Measurements from ENCODE around the gene EFCAB6. TPM values are rescaled to one million over a fixed set of nuclear protein-coding genes. Genes with fewer than 3 reads are reported as not detected.

The EFCAB6 gene
- polyA plus RNA-seq, 3 donors: not detected

DNA sequence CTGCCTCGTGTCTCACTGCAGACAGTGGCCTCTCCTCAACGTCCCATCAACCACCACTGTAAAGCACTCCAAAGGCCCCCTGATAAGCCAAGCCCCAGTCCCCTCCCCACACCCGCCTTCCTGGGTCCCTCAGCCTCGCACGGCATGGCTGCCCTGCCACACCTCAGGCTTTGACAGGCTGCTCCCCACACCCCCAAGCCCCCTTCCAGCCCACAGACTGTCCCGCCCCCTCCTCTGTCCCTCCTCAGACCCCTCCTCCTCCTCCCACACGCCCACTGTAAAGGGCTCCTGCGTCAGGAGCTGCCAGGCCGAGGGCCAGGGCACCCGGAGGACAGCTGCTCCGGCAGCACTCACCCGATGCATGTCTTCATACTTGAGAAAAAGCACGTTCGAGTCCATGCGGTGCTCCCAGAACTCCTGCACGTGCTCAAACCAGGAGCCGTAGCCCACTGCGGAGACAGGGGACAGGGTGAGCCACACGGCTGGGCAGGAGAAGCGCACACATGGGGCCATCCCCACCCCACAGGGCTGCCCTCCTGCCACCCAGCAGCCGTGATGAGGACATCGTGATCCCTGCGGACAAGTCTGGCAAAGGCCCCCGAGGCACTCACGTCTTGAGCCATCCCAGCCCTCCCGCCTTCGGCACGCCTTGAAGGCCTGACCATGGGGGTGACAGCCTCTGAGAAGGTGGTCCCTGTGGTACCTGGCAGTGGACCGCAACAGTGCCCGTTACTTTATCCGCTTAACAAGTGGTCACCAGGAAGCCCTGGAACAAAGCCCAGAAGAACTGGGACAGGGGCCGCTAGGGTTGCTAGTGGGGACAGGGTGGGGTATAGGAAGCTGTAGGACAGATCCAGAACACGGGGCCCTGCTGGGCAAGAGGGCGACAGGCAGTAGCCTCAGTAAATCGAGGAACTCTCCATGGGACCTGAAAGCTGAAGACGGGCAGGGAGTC, 21.5 kb upstream of the EFCAB6 start:
- H3K27ac Mint-ChIP-seq: no peak overlapping the region
- H3K4me1 Mint-ChIP-seq: no peaks in the 10 kb centered on the region
- H3K4me2 ChIP-seq (replicated peaks; ENCODE audit: extremely low read depth, low read length, poor library complexity, severe bottlenecking): no peak overlapping the region
- H3K36me3 Mint-ChIP-seq: no peaks in the 10 kb centered on the region
- no peak overlapping the region for H3K27ac ChIP-seq (ENCODE audit: low read depth in 1 of 2, low read length in 2 of 2)
- peaks cover 0 to 2% (median 0%) of the 10 kb centered on the region in 7 donors for H3K9me3 Mint-ChIP-seq
- no peaks in the 10 kb centered on the region for H3K4me1 ChIP-seq (ENCODE audit: control insufficient read depth in 1 of 2, insufficient read depth in 2 of 2, low read length in 2 of 2)
- H3K4me3 ChIP-seq (replicated peaks in 1 of 3; ENCODE audit: low read depth in 2 of 3, low read length in 3 of 3): no peak overlapping the region
- H3K27me3 Mint-ChIP-seq (ENCODE audit: low read depth in 3 of 3): peaks cover 4 to 21% (median 8%) of the 10 kb centered on the region in 3 donors
- intact Hi-C loops (cut with micrococcal nuclease): no loop called here
- TF ChIP-seq, protein P1, sequence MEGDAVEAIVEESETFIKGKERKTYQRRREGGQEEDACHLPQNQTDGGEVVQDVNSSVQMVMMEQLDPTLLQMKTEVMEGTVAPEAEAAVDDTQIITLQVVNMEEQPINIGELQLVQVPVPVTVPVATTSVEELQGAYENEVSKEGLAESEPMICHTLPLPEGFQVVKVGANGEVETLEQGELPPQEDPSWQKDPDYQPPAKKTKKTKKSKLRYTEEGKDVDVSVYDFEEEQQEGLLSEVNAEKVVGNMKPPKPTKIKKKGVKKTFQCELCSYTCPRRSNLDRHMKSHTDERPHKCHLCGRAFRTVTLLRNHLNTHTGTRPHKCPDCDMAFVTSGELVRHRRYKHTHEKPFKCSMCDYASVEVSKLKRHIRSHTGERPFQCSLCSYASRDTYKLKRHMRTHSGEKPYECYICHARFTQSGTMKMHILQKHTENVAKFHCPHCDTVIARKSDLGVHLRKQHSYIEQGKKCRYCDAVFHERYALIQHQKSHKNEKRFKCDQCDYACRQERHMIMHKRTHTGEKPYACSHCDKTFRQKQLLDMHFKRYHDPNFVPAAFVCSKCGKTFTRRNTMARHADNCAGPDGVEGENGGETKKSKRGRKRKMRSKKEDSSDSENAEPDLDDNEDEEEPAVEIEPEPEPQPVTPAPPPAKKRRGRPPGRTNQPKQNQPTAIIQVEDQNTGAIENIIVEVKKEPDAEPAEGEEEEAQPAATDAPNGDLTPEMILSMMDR (IDR thresholded peaks at IDR 0.05): no peak
- no peaks in the 10 kb centered on the region for H4K20me1 ChIP-seq (ENCODE audit: insufficient read depth, low read length)
- H3K4me3 Mint-ChIP-seq: no peak overlapping the region
- no peak overlapping the region for H3K9ac ChIP-seq (ENCODE audit: insufficient read depth, low read length, poor library complexity, severe bottlenecking)
- H3K79me2 ChIP-seq (ENCODE audit: insufficient read depth, low read length): no peaks in the 10 kb centered on the region
- no peak for DNase-seq
- WGBS (ENCODE audit: insufficient coverage): 93% methylated on average over 33 of the region's 36 CpGs
- H3K9me3 ChIP-seq (replicated peaks in 1 of 2; ENCODE audit: control insufficient read depth in 1 of 2, insufficient read depth in 1 of 2, low read length in 2 of 2): no peaks in the 10 kb centered on the region
- H3K36me3 ChIP-seq (replicated peaks in 1 of 2; ENCODE audit: control insufficient read depth in 1 of 2, insufficient read depth in 2 of 2, low read length in 2 of 2): no peaks in the 10 kb centered on the region
- no peak overlapping the region for H2AFZ ChIP-seq (ENCODE audit: insufficient read depth, low read depth, low read length, poor library complexity, severe bottlenecking)
- H3K27me3 ChIP-seq (ENCODE audit: control insufficient read depth in 2 of 2, insufficient read depth in 2 of 2, low read length in 2 of 2): no peaks in the 10 kb centered on the region

DNA sequence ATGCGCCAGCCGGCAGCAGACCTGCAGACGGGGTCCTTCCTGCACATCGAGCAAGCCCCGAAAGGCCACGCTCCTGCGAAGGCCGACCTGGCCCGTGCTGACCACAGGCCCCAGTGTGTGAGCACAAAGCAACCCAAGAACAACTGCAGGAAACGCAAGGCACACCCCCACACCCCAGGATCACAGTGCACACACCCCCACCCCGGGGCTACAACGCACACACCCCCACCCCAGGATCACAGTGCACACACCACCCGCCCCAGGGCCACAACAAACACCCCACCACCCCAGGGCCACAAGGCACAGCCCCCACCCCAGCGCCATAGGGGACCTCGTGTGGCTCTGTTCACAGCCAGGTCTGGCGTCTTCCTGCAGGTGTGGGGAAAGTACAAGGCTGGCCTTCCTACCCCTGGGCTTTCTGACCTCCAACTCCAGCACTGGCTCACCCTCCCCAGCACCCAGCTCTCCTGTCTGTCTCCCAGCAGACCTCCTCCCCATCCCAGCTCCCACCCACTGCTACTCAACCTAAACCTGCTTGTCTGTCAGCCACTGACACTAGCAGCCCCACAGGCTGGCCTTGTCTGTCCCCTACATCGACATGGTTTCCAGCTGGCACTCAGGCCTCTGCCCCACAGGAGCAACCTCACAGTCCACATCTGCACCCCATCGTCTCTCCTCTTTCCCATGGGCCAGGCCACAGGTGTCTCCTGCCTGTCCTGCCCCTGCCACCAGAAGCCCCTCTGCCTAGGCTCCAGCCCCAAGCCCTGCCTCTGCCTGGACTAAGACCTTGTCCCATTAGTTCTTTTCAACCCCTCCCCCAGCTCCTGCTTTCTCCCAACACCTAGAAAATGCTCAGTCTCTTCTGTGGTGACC, 20.5 kb upstream of the EFCAB6 start:
- TF ChIP-seq, protein P1 (IDR thresholded peaks at IDR 0.05): no peak
- 93% methylated on average over 11 of the region's 18 CpGs for WGBS (ENCODE audit: insufficient coverage)
- Histone ChIP-seq H3K4me2 (replicated peaks; ENCODE audit: extremely low read depth, low read length, poor library complexity, severe bottlenecking) (no peak overlapping the region), H3K27me3 (ENCODE audit: control insufficient read depth in 2 of 2, insufficient read depth in 2 of 2, low read length in 2 of 2) (no peaks in the 10 kb centered on the region), H2AFZ (ENCODE audit: insufficient read depth, low read depth, low read length, poor library complexity, severe bottlenecking) (no peak overlapping the region), H3K4me3 (replicated peaks in 1 of 3; ENCODE audit: low read depth in 2 of 3, low read length in 3 of 3) (no peak overlapping the region), H3K4me1 (ENCODE audit: control insufficient read depth in 1 of 2, insufficient read depth in 2 of 2, low read length in 2 of 2) (no peaks in the 10 kb centered on the region), H3K36me3 (replicated peaks in 1 of 2; ENCODE audit: control insufficient read depth in 1 of 2, insufficient read depth in 2 of 2, low read length in 2 of 2) (no peaks in the 10 kb centered on the region), H3K27ac (ENCODE audit: low read depth in 1 of 2, low read length in 2 of 2) (no peak overlapping the region), H3K9ac (ENCODE audit: insufficient read depth, low read length, poor library complexity, severe bottlenecking) (no peak overlapping the region), H3K9me3 (replicated peaks in 1 of 2; ENCODE audit: control insufficient read depth in 1 of 2, insufficient read depth in 1 of 2, low read length in 2 of 2) (no peaks in the 10 kb centered on the region), H4K20me1 (ENCODE audit: insufficient read depth, low read length) (no peaks in the 10 kb centered on the region), H3K79me2 (ENCODE audit: insufficient read depth, low read length) (no peaks in the 10 kb centered on the region)
- peaks cover 4 to 21% (median 8%) of the 10 kb centered on the region in 3 donors for H3K27me3 Mint-ChIP-seq (ENCODE audit: low read depth in 3 of 3)
- H3K4me3 Mint-ChIP-seq: no peak overlapping the region
- H3K4me1 Mint-ChIP-seq: no peaks in the 10 kb centered on the region
- DNase-seq: no peak
- peaks cover 0 to 2% (median 0%) of the 10 kb centered on the region in 7 donors for H3K9me3 Mint-ChIP-seq
- intact Hi-C loops (cut with micrococcal nuclease): no loop called here
- no peaks in the 10 kb centered on the region for H3K36me3 Mint-ChIP-seq
- H3K27ac Mint-ChIP-seq: no peak overlapping the region

Data from CD14-positive monocyte (primary cell).